Osteocyte (in vitro differentiated cells): ENCODE data around the gene TRIM36. TPM values are rescaled to one million over a fixed set of nuclear protein-coding genes. Genes with fewer than 3 reads are reported as not detected.

ENCODE experiments used
- DNase-seq: peaks from one replicate; pipeline ENCODE4 v3.0.0; 2021; ENCODE audit warnings: mixed read lengths; ENCODE audit not compliant: unreplicated experiment; ENCODE audit errors: extremely low spot score
- H3K27ac Mint-ChIP-seq: one replicate; pipeline ENCODE4 v1.8.0; 2021; ENCODE audit warnings: mild to moderate bottlenecking, mixed read lengths; ENCODE audit not compliant: unreplicated experiment
- H3K27me3 Mint-ChIP-seq: one replicate; pipeline ENCODE4 v1.8.0; 2021; ENCODE audit warnings: mixed read lengths; ENCODE audit not compliant: unreplicated experiment
- H3K36me3 Mint-ChIP-seq: one replicate; pipeline ENCODE4 v1.8.0; 2021; ENCODE audit warnings: mixed read lengths; ENCODE audit not compliant: unreplicated experiment
- H3K4me1 Mint-ChIP-seq: one replicate; pipeline ENCODE4 v1.8.0; 2021; ENCODE audit warnings: mixed read lengths; ENCODE audit not compliant: unreplicated experiment
- H3K4me3 Mint-ChIP-seq: one replicate; pipeline ENCODE4 v1.8.0; 2021; ENCODE audit warnings: mild to moderate bottlenecking, moderate library complexity, mixed read lengths; ENCODE audit not compliant: unreplicated experiment
- H3K9me3 Mint-ChIP-seq: one replicate; pipeline ENCODE4 v1.8.0; 2021; ENCODE audit warnings: mixed read lengths; ENCODE audit not compliant: unreplicated experiment
- CTCF ChIP-seq: fragments of 200-600 bp; sonication (generic); IDR thresholded peaks from 2 replicates; pipeline ENCODE4 v1.5.0; 2021; ENCODE audit warnings: antibody characterized with exemption, mild to moderate bottlenecking, moderate library complexity
- total RNA-seq: library from RNA; stranded (reverse); gene quantifications from 2 replicates; pipeline ENCODE4 v1.2.1, GENCODE V29; 2021

The TRIM36 gene
- total RNA-seq, 1 donor from 2014 or later: 13.3 TPM

- Mint-ChIP-seq H3K27ac (peak overlapping the region; percentile 77), H3K27me3 (peaks cover 73% of the 10 kb centered on the region), H3K4me1 (peaks cover 13% of the 10 kb centered on the region), H3K4me3 (peak overlapping the region; percentile 88), H3K9me3 (no peaks in the 10 kb centered on the region), H3K36me3 (peaks cover 7% of the 10 kb centered on the region)
- TF ChIP-seq CTCF: no peak
- no peak for DNase-seq
Measured at GRCh38 chr5:115180165-115180709, 10.5 kb upstream of the TRIM36 start.

- DNase-seq: no peak
- Mint-ChIP-seq H3K9me3 (no peaks in the 10 kb centered on the region), H3K4me1 (peaks cover 13% of the 10 kb centered on the region), H3K4me3 (peak overlapping the region; percentile 88), H3K27ac (peak overlapping the region; percentile 77), H3K27me3 (peaks cover 73% of the 10 kb centered on the region), H3K36me3 (peaks cover 7% of the 10 kb centered on the region)
- TF ChIP-seq CTCF: no peak
Measured at GRCh38 chr5:115179394-115180164, 9.9 kb upstream of the TRIM36 start.

GRCh38 chr5:115179030-115179393 is 9.3 kb upstream of the TRIM36 start:
- no peaks in the 10 kb centered on the region for H3K9me3 Mint-ChIP-seq
- H3K36me3 Mint-ChIP-seq: peaks cover 4% of the 10 kb centered on the region
- H3K27me3 Mint-ChIP-seq: peaks cover 70% of the 10 kb centered on the region
- peak overlapping the region; percentile 88 for H3K4me3 Mint-ChIP-seq
- H3K27ac Mint-ChIP-seq: no peak overlapping the region
- no peak for DNase-seq
- H3K4me1 Mint-ChIP-seq: peaks cover 13% of the 10 kb centered on the region
- TF ChIP-seq CTCF: no peak

GRCh38 chr5:115170929-115171510 is 1.3 kb upstream of the TRIM36 start:
- H3K27ac Mint-ChIP-seq: no peak overlapping the region
- peak overlapping the region; percentile 77 for H3K4me3 Mint-ChIP-seq
- no peak for DNase-seq
- peaks cover 13% of the 10 kb centered on the region for H3K4me1 Mint-ChIP-seq
- no peak for TF ChIP-seq CTCF
- H3K9me3 Mint-ChIP-seq: no peaks in the 10 kb centered on the region
- peaks cover 30% of the 10 kb centered on the region for H3K27me3 Mint-ChIP-seq
- H3K36me3 Mint-ChIP-seq: no peaks in the 10 kb centered on the region
